IMR-90 (cell line): ENCODE measurements around the gene TSPAN14. TPM values are rescaled to one million over a fixed set of nuclear protein-coding genes. Genes with fewer than 3 reads are reported as not detected.

Experiments
- ATAC-seq: fragments of 200-7000 bp; cut with Tn5 transposase; 2 replicates; pipeline ENCODE4 v1.9.1; 2020; ENCODE audit warnings: low read depth, mild to moderate bottlenecking, moderate library complexity
- BruUV-seq: library from RNA; stranded (reverse); fragments of 400-500 nt; replicated peaks from 2 replicates; lab custom pipeline; 2021; lab: Mats Ljungman, UMichigan
- CTCF ChIA-PET: fragments of 300-600 bp; formaldehyde crosslinking; extraction: SDS; loops from one replicate; lab custom pipeline; 2021; ENCODE audit warnings: antibody characterized with exemption; lab: Yijun Ruan, JAX
- POLR2A ChIA-PET: fragments of 300-600 bp; sonication (Branson Sonifier 250); formaldehyde crosslinking; loops from one replicate; lab custom pipeline; 2022; ENCODE audit warnings: antibody characterized with exemption; ENCODE audit not compliant: unreplicated experiment; lab: Charles Lee
- DNase-seq: peaks from one replicate; pipeline ENCODE4 v3.0.0; 2013
- H2AFZ ChIP-seq: replicated peaks from 2 replicates; pipeline ENCODE3; 2013; ENCODE audit warnings: low read length, mild to moderate bottlenecking; ENCODE audit not compliant: poor library complexity
- H2AK5ac ChIP-seq: 2 replicates; pipeline ENCODE4 v1.6.1; 2013; ENCODE audit warnings: low read depth, low read length, inconsistent platforms
- H2AK9ac ChIP-seq: replicated peaks from 2 replicates; pipeline ENCODE3; 2013; ENCODE audit warnings: mild to moderate bottlenecking, low read depth, low read length, moderate library complexity; ENCODE audit not compliant: poor library complexity
- H2BK120ac ChIP-seq: 2 replicates; pipeline ENCODE4 v1.6.1; 2013; ENCODE audit warnings: low read depth, low read length, inconsistent platforms
- H2BK15ac ChIP-seq: 3 replicates; pipeline ENCODE4 v1.6.1; 2013; ENCODE audit warnings: low read depth, low read length, inconsistent platforms
- H2BK20ac ChIP-seq: 2 replicates; pipeline ENCODE4 v1.6.1; 2013; ENCODE audit warnings: low read depth, mild to moderate bottlenecking, inconsistent platforms, low read length, moderate library complexity
- H2BK5ac ChIP-seq: 2 replicates; pipeline ENCODE4 v1.6.1; 2013; ENCODE audit warnings: mild to moderate bottlenecking, low read depth, low read length, inconsistent platforms; ENCODE audit not compliant: poor library complexity, severe bottlenecking
- H3K14ac ChIP-seq: replicated peaks from 2 replicates; pipeline ENCODE4 v1.6.1; 2013; ENCODE audit warnings: low read depth, low read length, inconsistent platforms
- H3K18ac ChIP-seq: 2 replicates; pipeline ENCODE4 v1.6.1; 2013; ENCODE audit warnings: low read depth, low read length, control low read depth
- H3K23ac ChIP-seq: 2 replicates; pipeline ENCODE4 v1.6.1; 2013; ENCODE audit warnings: low read depth, low read length, inconsistent platforms
- H3K27ac ChIP-seq: 2 replicates; pipeline ENCODE4 v1.5.1; 2013; ENCODE audit warnings: mild to moderate bottlenecking, control low read depth, low read length; ENCODE audit not compliant: insufficient read depth
- H3K27me3 ChIP-seq: 2 replicates; pipeline ENCODE4 v1.6.1; 2013; ENCODE audit warnings: low read length; ENCODE audit not compliant: control insufficient read depth, insufficient read depth
- H3K36me3 ChIP-seq: 2 replicates; pipeline ENCODE4 v1.6.1; 2013; ENCODE audit warnings: low read length, mixed read lengths; ENCODE audit not compliant: control insufficient read depth, insufficient read depth
- H3K4ac ChIP-seq: 2 replicates; pipeline ENCODE4 v1.6.1; 2013; ENCODE audit warnings: low read depth, low read length, inconsistent platforms
- H3K4me1 ChIP-seq: 2 replicates; pipeline ENCODE4 v1.6.1; 2013; ENCODE audit warnings: low read length, mixed read lengths; ENCODE audit not compliant: control insufficient read depth, insufficient read depth
- H3K4me2 ChIP-seq: 2 replicates; pipeline ENCODE4 v1.6.1; 2013; ENCODE audit warnings: low read depth, mild to moderate bottlenecking, control low read depth, low read length, moderate library complexity
- H3K4me3 ChIP-seq: 2 replicates; pipeline ENCODE4 v1.5.1; 2013; ENCODE audit warnings: low read depth, mild to moderate bottlenecking, control low read depth, low read length, moderate library complexity; ENCODE audit not compliant: insufficient read depth
- H3K56ac ChIP-seq: 2 replicates; pipeline ENCODE4 v1.6.1; 2013; ENCODE audit warnings: low read length, inconsistent platforms; ENCODE audit not compliant: insufficient read depth; ENCODE audit errors: extremely low read depth
- H3K79me1 ChIP-seq, 2 experiments: 2 replicates each; pipeline ENCODE4 v1.6.1; 2013; ENCODE audit warnings: low read length in 2 of 2, inconsistent platforms in 1 of 2, low read depth in 1 of 2
- H3K9ac ChIP-seq: 2 replicates; pipeline ENCODE4 v1.6.1; 2013; ENCODE audit warnings: low read depth, low read length, control low read depth
- H3K9me1 ChIP-seq: 2 replicates; pipeline ENCODE4 v1.6.1; 2013; ENCODE audit warnings: low read length, inconsistent platforms; ENCODE audit not compliant: insufficient read depth
- H3K9me3 ChIP-seq: 2 replicates; pipeline ENCODE4 v1.6.1; 2013; ENCODE audit warnings: low read length; ENCODE audit not compliant: control insufficient read depth, insufficient read depth
- H4K20me1 ChIP-seq: 2 replicates; pipeline ENCODE4 v1.6.1; 2013; ENCODE audit warnings: low read length, inconsistent platforms; ENCODE audit not compliant: insufficient read depth
- H4K5ac ChIP-seq: 2 replicates; pipeline ENCODE4 v1.6.1; 2013; ENCODE audit warnings: mild to moderate bottlenecking, low read depth, low read length, control low read depth
- H4K8ac ChIP-seq, 2 experiments: 2 replicates each; pipeline ENCODE4 v1.6.1; 2013; ENCODE audit warnings: low read depth in 2 of 2, low read length in 2 of 2, control low read depth in 1 of 2, inconsistent platforms in 1 of 2
- H4K91ac ChIP-seq: 2 replicates; pipeline ENCODE4 v1.6.1; 2013; ENCODE audit warnings: low read depth, low read length, inconsistent platforms; ENCODE audit not compliant: insufficient read depth
- BHLHE40 ChIP-seq: fragments of 150-350 bp; IDR thresholded peaks from 2 replicates; pipeline ENCODE4 v1.6.1; 2016; ENCODE audit warnings: mild to moderate bottlenecking, low read depth, low read length
- CEBPB ChIP-seq: IDR thresholded peaks from 2 replicates; pipeline ENCODE4 v1.6.1; 2012; ENCODE audit warnings: low read depth, low read length, improper control_type of control experiment
- FOS ChIP-seq: fragments of 150-350 bp; IDR thresholded peaks from 2 replicates; pipeline ENCODE4 v1.6.1; 2016; ENCODE audit warnings: low read depth, low read length
- MAFK ChIP-seq: IDR thresholded peaks from 2 replicates; pipeline ENCODE4 v1.6.1; 2012; ENCODE audit warnings: low read depth, low read length, improper control_type of control experiment
- NFE2L2 ChIP-seq: fragments of 150-350 bp; IDR thresholded peaks from 2 replicates; pipeline ENCODE4 v1.6.1; 2016; ENCODE audit warnings: low read depth, mild to moderate bottlenecking, low read length
- RFX5 ChIP-seq: IDR thresholded peaks from 2 replicates; pipeline ENCODE4 v1.8.0; 2012; ENCODE audit warnings: low read depth, mild to moderate bottlenecking, low read length, moderate library complexity
- WGBS, 2 experiments: methylation state at CpG; one replicate each; pipeline versions ENCODE4 v1.1.5 to v1.1.7; 2013; ENCODE audit warnings: missing lambda C conversion rate in 2 of 2; ENCODE audit not compliant: insufficient read length in 1 of 2; ENCODE audit errors: extremely low coverage in 2 of 2; 5-methylcytosine and 5-hydroxymethylcytosine counted together
- dilution Hi-C: fragments of 300-500 bp; cut with HindIII; formaldehyde crosslinking; loops from one replicate; pipeline ENCODE4 v1.14.3; 2018; ENCODE audit warnings: low sequenced_read_pairs; ENCODE audit not compliant: unreplicated experiment
- in situ Hi-C: fragments of 300-500 bp; cut with MboI; formaldehyde crosslinking; loops from 3 replicates; pipeline ENCODE4 v1.14.3; 2019; ENCODE audit warnings: low sequenced_read_pairs, inconsistent platforms, mixed read lengths
- intact Hi-C: fragments of 100-400 bp; cut with micrococcal nuclease; formaldehyde crosslinking; loops from 2 replicates; pipeline ENCODE4 v1.10.0; 2022
- polyA plus RNA-seq, 3 experiments: library from polyadenylated mRNA; depleted of rRNA; stranded (reverse); fragments of >200 nt; gene quantifications; 2 replicates each; pipeline ENCODE4 v1.2.3, GENCODE V29; 2012; ENCODE audit warnings: low replicate concordance in 1 of 3
- total RNA-seq: library from RNA; depleted of rRNA; stranded (reverse); fragments of >200 nt; gene quantifications from 2 replicates; pipeline ENCODE4 v1.2.3, GENCODE V29; 2012
- TF ChIP-seq, protein P1 (sequence below): fragments of 150-350 bp; IDR thresholded peaks from 2 replicates; pipeline ENCODE4 v1.6.1; 2016; ENCODE audit warnings: low read depth, mild to moderate bottlenecking, low read length, moderate library complexity, borderline replicate concordance

Gene TSPAN14
- total and polyA plus RNA-seq, 2 of the 4 experiments (the other 2 are of a cell fraction), result 18.5 to 43.0 TPM

DNA sequence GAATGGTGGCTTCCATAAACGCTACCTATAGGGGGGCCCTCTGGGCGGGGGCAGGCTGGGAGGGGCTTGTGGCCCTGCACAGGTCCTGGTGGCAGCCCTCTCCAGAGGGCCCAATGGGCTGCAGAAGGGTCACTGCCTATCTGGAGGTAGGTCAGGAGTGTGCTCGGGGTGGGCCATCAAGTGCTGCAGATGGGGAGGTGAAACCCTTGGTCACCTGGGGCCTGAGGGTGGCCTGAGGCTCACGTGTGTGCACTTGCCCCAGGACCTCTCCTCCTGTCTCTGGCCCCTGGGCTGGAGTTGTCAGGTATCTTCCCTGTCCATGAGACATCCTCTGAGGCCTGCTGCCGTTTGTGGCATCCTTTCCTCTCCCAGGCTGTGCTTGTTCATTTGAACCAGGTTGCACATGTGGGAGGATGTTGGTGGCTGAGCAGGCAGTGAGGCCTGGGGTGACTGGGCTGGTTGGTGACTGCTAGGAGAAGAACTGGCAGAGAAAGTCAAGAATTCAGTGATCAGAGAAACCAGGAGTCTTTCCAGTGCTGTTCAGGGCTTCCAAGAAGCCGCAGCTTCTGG is 62.5 kb downstream of the TSPAN14 start:
- Histone ChIP-seq H3K36me3 (peaks cover 58% of the 10 kb centered on the region), H3K56ac (no peak overlapping the region), H4K20me1 (no peaks in the 10 kb centered on the region), H3K4me3 (no peak overlapping the region), H2AFZ (no peak overlapping the region), H3K23ac (no peak overlapping the region), H3K9me1 (no peaks in the 10 kb centered on the region; the same call in 1 of the 2 replicates), H2BK120ac (no peak overlapping the region), H3K14ac (no peak overlapping the region), H4K91ac (no peak overlapping the region), H3K9ac (no peak overlapping the region), H3K27me3 (no peaks in the 10 kb centered on the region), H3K79me1 (no peaks in the 10 kb centered on the region; a peak in 2 of 4 replicates), H4K5ac (no peak overlapping the region), H3K18ac (no peak overlapping the region), H2BK15ac (no peak overlapping the region), H2BK20ac (no peak overlapping the region), H2AK9ac (no peak overlapping the region), H3K9me3 (no peaks in the 10 kb centered on the region), H3K4ac (no peak overlapping the region), H2AK5ac (no peak overlapping the region), H3K27ac (no peak overlapping the region), H3K4me1 (no peaks in the 10 kb centered on the region), H2BK5ac (no peak overlapping the region), H4K8ac (no peak overlapping the region), H3K4me2 (no peak overlapping the region)
- POLR2A ChIA-PET, result no interaction called here
- intact Hi-C loops (no loop called here), in situ Hi-C loops (no loop called here), dilution Hi-C loops (no loop called here)
- DNase-seq (no peak), ATAC-seq (no peak)
- CTCF ChIA-PET, result no interaction called here
- WGBS, 2 experiments, result no CpG with 5 or more reads among the region's 6 CpGs
- no TSS peak for BruUV-seq
- no peak for TF ChIP-seq CEBPB
- TF ChIP-seq, protein P1, sequence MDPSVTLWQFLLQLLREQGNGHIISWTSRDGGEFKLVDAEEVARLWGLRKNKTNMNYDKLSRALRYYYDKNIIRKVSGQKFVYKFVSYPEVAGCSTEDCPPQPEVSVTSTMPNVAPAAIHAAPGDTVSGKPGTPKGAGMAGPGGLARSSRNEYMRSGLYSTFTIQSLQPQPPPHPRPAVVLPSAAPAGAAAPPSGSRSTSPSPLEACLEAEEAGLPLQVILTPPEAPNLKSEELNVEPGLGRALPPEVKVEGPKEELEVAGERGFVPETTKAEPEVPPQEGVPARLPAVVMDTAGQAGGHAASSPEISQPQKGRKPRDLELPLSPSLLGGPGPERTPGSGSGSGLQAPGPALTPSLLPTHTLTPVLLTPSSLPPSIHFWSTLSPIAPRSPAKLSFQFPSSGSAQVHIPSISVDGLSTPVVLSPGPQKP, result no peak
- no peak for TF ChIP-seq NFE2L2
- no peak for TF ChIP-seq RFX5
- TF ChIP-seq FOS, result no peak
- TF ChIP-seq BHLHE40, result no peak
- TF ChIP-seq MAFK, result no peak
